HepG2 (cell line): Measurements from ENCODE around the gene MAPK12. TPM values are rescaled to one million over a fixed set of nuclear protein-coding genes. Genes with fewer than 3 reads are reported as not detected.

Source experiments
- ARID2 ChIP-seq: sonication (generic); formaldehyde crosslinking; IDR thresholded peaks from 2 replicates; pipeline ENCODE4 v1.8.1; 2022; ENCODE audit warnings: mild to moderate bottlenecking, missing genetic modification reagents, borderline replicate concordance
- ATF1 ChIP-seq: IDR thresholded peaks from 2 replicates; pipeline ENCODE4 v1.6.1; 2016; ENCODE audit warnings: mild to moderate bottlenecking, control low read depth
- HHEX ChIP-seq: IDR thresholded peaks from 2 replicates; pipeline ENCODE4 v1.6.1; 2016; ENCODE audit warnings: control low read depth
- MBD4 ChIP-seq: IDR thresholded peaks from 2 replicates; pipeline ENCODE4 v1.6.1; 2012; ENCODE audit warnings: low read length, inconsistent platforms, borderline replicate concordance
- NONO ChIP-seq, 2 experiments: fragments of 450-650 bp in 1 of 2; sonication (generic) in 1 of 2; formaldehyde crosslinking in 1 of 2; IDR thresholded peaks in 1 of 2; conservative IDR thresholded peaks in 1 of 2; 2 replicates each; pipeline versions ENCODE4 v1.6.1 to v1.8.0; 2017 to 2022; ENCODE audit warnings: mild to moderate bottlenecking in 1 of 2, missing genetic modification reagents in 1 of 2, moderate library complexity in 1 of 2
- SAP130 ChIP-seq: IDR thresholded peaks from 2 replicates; pipeline ENCODE4 v1.6.1; 2016; ENCODE audit warnings: low read depth
- ZNF121 ChIP-seq: sonication (generic); formaldehyde crosslinking; IDR thresholded peaks from 2 replicates; pipeline ENCODE4 v1.5.0; 2020; ENCODE audit warnings: mild to moderate bottlenecking, missing genetic modification reagents
- ZNF432 ChIP-seq: sonication (generic); formaldehyde crosslinking; IDR thresholded peaks from 2 replicates; pipeline ENCODE4 v1.5.0; 2020; ENCODE audit warnings: missing genetic modification reagents, mild to moderate bottlenecking, borderline replicate concordance
- ZNF468 ChIP-seq: sonication (generic); formaldehyde crosslinking; IDR thresholded peaks from 2 replicates; pipeline ENCODE4 v1.8.0; 2022; ENCODE audit warnings: mild to moderate bottlenecking, moderate library complexity, missing genetic modification reagents
- ZNF570 ChIP-seq: sonication (generic); formaldehyde crosslinking; IDR thresholded peaks from 2 replicates; pipeline ENCODE4 v1.4.0; 2020; ENCODE audit warnings: mild to moderate bottlenecking, missing genetic modification reagents, borderline replicate concordance
- ZNF672 ChIP-seq: sonication (generic); formaldehyde crosslinking; IDR thresholded peaks from 2 replicates; pipeline ENCODE4 v1.8.1; 2022; ENCODE audit warnings: missing genetic modification reagents
- ZNF775 ChIP-seq: sonication (generic); formaldehyde crosslinking; IDR thresholded peaks from 2 replicates; pipeline ENCODE4 v1.4.0; 2020; ENCODE audit warnings: missing genetic modification reagents, mild to moderate bottlenecking, moderate library complexity, borderline replicate concordance
- polyA plus RNA-seq, 8 experiments: library from polyadenylated mRNA; depleted of rRNA in 3 of 8; stranded (reverse) in 7 of 8; unstranded in 1 of 8; fragments of >200 nt; fragmentation: Illumina TruSeq in 4 of 8; extraction: Trizol in 4 of 8; gene quantifications; 2 replicates each; pipeline versions ENCODE4 v1.2.1 to v1.2.3, GENCODE V29; 2011 to 2016; ENCODE audit warnings: low read depth in 4 of 8, missing spikeins in 1 of 8, mixed read lengths in 1 of 8; ENCODE audit not compliant: insufficient read depth in 1 of 8
- total RNA-seq, 5 experiments: library from RNA; depleted of rRNA; stranded (reverse); fragments of >200 nt; fragmentation: Illumina TruSeq; extraction: Trizol; gene quantifications; 2 replicates each; pipeline ENCODE4 v1.2.3, GENCODE V29; 2016; ENCODE audit warnings: low read depth in 1 of 5
- TF ChIP-seq, protein P1 (sequence below): sonication (generic); formaldehyde crosslinking; IDR thresholded peaks from 2 replicates; pipeline ENCODE4 v1.4.0; 2020; ENCODE audit warnings: missing genetic modification reagents
- TF ChIP-seq, protein P2 (sequence below): sonication (generic); formaldehyde crosslinking; IDR thresholded peaks from 2 replicates; pipeline ENCODE4 v1.5.1; 2020; ENCODE audit warnings: mild to moderate bottlenecking, missing genetic modification reagents
- TF ChIP-seq, protein P3 (sequence below): sonication (generic); formaldehyde crosslinking; IDR thresholded peaks from 2 replicates; pipeline ENCODE4 v1.5.0; 2020; ENCODE audit warnings: mild to moderate bottlenecking, missing genetic modification reagents, borderline replicate concordance

The MAPK12 gene
- total and polyA plus RNA-seq, 2 of the 13 experiments (the other 11 are each of a cell fraction or from before 2014, with no cell fraction given) = 22.2 to 23.3 TPM

DNA sequence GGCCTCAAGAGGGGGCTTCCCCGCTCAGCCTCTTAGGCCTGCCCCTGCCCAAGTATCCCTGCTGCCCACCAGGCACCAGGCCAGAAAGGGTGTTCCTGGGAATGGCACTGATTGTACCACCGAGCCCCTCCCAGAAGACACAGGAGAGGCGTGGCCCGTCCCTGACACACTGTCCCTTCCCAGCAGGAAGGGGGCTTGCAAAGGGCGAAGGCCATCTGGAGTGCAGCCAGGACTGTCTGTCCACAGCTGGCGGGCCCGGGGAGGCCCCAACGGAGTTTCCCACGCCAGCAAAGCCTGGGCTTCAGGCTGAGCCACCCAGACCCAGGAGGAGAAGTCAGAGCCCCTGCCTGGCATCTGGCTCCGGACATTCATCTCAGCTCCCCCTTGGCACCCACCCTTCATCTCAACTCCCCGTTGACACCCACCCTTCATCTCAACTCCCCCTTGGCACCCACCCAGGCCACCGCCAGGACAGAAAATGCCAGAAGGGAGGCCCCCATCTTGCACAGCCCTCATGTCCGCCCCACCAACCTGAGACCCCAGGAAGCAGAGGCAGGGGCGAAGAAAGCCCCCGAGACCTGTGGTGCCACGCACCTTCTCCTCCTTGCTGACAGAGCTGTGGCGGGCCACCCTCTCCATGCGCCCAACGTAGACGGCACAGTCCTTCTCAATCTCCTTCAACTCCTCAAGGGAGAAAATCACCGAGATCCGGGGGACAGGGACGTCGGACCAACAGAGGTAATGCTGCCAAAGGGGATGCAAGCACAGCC, 36.1 kb downstream of the MAPK12 start (continued):
- TF ChIP-seq, protein P1, sequence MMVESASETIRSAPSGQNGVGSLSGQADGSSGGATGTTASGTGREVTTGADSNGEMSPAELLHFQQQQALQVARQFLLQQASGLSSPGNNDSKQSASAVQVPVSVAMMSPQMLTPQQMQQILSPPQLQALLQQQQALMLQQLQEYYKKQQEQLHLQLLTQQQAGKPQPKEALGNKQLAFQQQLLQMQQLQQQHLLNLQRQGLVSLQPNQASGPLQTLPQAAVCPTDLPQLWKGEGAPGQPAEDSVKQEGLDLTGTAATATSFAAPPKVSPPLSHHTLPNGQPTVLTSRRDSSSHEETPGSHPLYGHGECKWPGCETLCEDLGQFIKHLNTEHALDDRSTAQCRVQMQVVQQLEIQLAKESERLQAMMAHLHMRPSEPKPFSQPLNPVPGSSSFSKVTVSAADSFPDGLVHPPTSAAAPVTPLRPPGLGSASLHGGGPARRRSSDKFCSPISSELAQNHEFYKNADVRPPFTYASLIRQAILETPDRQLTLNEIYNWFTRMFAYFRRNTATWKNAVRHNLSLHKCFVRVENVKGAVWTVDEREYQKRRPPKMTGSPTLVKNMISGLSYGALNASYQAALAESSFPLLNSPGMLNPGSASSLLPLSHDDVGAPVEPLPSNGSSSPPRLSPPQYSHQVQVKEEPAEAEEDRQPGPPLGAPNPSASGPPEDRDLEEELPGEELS = no peak
- no peak for TF ChIP-seq ZNF672
- no peak for TF ChIP-seq ARID2 (CRISPR knock-in tag)
- TF ChIP-seq, protein P2, sequence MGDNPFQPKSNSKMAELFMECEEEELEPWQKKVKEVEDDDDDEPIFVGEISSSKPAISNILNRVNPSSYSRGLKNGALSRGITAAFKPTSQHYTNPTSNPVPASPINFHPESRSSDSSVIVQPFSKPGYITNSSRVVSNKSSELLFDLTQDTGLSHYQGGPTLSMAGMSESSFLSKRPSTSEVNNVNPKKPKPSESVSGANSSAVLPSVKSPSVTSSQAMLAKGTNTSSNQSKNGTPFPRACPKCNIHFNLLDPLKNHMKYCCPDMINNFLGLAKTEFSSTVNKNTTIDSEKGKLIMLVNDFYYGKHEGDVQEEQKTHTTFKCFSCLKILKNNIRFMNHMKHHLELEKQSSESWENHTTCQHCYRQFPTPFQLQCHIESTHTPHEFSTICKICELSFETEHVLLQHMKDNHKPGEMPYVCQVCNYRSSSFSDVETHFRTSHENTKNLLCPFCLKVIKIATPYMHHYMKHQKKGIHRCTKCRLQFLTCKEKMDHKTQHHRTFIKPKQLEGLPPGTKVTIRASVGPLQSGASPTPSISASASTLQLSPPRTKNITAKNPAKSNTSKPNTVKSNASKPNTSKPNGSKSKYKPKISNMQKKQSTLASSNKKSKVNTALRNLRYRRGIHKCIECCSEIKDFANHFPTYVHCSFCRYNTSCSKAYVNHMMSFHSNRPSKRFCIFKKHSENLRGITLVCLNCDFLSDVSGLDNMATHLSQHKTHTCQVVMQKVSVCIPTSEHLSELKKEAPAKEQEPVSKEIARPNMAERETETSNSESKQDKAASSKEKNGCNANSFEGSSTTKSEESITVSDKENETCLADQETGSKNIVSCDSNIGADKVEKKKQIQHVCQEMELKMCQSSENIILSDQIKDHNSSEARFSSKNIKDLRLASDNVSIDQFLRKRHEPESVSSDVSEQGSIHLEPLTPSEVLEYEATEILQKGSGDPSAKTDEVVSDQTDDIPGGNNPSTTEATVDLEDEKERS = no peak
- no peak for TF ChIP-seq ZNF570 (CRISPR knock-in tag)
- TF ChIP-seq ZNF432 (CRISPR knock-in tag) = no peak
- TF ChIP-seq MBD4 = no peak
- TF ChIP-seq HHEX (CRISPR knock-in tag) = no peak
- TF ChIP-seq ZNF121 = no peak
- TF ChIP-seq SAP130 (CRISPR knock-in tag) = 0 out of 2 replicates have a peak, but pooled peaks have one; percentile 23
- TF ChIP-seq NONO (IDR thresholded peaks at IDR 0.05) = no peak
- 0 out of 2 replicates have a peak, but pooled peaks have one; percentile 16 for TF ChIP-seq NONO (CRISPR knock-in tag; conservative IDR thresholded peaks at IDR 0.05)
- TF ChIP-seq, protein P3, sequence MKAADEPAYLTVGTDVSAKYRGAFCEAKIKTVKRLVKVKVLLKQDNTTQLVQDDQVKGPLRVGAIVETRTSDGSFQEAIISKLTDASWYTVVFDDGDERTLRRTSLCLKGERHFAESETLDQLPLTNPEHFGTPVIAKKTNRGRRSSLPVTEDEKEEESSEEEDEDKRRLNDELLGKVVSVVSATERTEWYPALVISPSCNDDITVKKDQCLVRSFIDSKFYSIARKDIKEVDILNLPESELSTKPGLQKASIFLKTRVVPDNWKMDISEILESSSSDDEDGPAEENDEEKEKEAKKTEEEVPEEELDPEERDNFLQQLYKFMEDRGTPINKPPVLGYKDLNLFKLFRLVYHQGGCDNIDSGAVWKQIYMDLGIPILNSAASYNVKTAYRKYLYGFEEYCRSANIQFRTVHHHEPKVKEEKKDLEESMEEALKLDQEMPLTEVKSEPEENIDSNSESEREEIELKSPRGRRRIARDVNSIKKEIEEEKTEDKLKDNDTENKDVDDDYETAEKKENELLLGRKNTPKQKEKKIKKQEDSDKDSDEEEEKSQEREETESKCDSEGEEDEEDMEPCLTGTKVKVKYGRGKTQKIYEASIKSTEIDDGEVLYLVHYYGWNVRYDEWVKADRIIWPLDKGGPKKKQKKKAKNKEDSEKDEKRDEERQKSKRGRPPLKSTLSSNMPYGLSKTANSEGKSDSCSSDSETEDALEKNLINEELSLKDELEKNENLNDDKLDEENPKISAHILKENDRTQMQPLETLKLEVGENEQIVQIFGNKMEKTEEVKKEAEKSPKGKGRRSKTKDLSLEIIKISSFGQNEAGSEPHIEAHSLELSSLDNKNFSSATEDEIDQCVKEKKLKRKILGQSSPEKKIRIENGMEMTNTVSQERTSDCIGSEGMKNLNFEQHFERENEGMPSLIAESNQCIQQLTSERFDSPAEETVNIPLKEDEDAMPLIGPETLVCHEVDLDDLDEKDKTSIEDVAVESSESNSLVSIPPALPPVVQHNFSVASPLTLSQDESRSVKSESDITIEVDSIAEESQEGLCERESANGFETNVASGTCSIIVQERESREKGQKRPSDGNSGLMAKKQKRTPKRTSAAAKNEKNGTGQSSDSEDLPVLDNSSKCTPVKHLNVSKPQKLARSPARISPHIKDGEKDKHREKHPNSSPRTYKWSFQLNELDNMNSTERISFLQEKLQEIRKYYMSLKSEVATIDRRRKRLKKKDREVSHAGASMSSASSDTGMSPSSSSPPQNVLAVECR = peak; percentile 64; the same call in 1 of the 2 replicates
- TF ChIP-seq ZNF468 = no peak
- TF ChIP-seq ZNF775 (CRISPR knock-in tag) = no peak
- TF ChIP-seq ATF1 = no peak
